KBM-7 (cell line): Measurements from ENCODE around the gene WNT6.

ENCODE experiments used
- DNase-seq: peaks from one replicate; pipeline ENCODE4 v3.0.0-alpha.2; 2015
- in situ Hi-C: fragments of 300-500 bp; cut with MboI; formaldehyde crosslinking; loops from 2 replicates; pipeline ENCODE4 v1.14.3; 2020; ENCODE audit warnings: low sequenced_read_pairs, low pct_unique_long_range_greater_than_20kb, mixed read lengths

The WNT6 gene

DNA sequence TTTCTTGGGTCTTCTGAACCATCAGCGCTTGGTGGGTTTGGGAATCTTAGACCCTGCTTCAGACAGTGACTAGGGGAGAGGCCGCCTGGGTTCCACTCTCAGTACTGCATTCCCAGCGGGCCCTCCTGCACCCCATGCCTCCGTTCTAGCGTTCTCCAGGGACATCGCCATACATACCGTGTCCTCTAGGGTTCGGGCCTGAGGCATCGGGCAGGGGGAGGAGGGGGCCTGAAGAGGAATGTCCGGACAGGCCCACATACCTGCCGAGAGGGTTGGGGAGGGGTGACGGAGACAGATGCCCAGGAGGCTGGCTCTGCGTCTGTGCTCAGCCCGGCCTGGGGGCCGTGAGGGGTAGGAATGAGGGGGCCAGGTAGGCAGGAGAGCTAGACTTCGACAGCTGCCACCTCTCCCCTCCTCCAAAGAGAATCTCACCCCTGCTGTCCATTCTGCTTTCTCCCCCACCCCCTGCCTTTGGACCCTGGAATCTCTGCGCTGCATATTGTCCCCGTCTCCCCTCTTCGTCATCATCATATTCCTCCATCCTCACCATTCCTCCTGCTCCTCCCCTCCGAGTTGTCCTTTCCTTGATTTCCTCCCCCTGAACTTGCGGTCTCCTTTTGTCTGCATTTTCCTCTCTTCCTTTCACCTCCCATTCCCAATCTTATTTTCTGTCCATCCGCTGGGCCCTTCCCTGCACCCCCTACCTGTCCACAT is 13.2 kb downstream of the WNT6 start:
- DNase-seq, result no peak

DNA sequence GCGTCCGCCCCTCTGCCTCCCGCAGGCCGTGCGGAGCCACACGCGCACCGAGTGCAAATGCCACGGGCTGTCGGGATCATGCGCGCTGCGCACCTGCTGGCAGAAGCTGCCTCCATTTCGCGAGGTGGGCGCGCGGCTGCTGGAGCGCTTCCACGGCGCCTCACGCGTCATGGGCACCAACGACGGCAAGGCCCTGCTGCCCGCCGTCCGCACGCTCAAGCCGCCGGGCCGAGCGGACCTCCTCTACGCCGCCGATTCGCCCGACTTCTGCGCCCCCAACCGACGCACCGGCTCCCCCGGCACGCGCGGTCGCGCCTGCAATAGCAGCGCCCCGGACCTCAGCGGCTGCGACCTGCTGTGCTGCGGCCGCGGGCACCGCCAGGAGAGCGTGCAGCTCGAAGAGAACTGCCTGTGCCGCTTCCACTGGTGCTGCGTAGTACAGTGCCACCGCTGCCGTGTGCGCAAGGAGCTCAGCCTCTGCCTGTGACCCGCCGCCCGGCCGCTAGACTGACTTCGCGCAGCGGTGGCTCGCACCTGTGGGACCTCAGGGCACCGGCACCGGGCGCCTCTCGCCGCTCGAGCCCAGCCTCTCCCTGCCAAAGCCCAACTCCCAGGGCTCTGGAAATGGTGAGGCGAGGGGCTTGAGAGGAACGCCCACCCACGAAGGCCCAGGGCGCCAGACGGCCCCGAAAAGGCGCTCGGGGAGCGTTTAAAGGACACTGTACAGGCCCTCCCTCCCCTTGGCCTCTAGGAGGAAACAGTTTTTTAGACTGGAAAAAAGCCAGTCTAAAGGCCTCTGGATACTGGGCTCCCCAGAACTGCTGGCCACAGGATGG is 14.0 kb downstream of the WNT6 start:
- in situ Hi-C loops, result no loop called here
- no peak for DNase-seq

More for the DNA sequence above, 13.2 kb downstream of the WNT6 start:
- in situ Hi-C loops, result no loop called here

DNA sequence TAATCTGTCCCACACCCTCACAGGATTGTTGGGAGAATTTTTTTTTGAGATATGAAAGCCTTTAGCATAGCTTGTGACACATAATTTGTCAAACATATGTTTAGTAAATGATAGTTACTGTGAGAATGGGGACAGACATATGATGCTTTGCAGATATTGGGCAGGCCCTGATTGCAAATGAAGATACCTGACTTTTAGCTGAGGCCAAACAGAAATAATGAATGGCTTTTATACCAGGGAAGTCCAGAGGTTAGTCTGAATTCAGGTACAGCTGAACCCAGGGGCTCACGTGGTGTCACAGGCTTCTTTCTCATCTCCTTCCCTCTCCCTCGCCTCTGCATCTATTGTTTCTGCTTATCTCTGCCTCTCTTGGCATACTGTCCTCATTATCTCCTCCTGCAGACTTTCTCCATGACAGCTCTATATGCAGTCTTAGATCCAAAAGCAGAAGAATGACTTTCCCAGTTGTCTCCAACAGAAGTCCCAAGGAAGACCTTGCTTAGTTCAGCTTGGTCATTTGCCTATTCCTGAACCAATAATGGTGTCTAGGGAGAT is 16.2 kb downstream of the WNT6 start:
- in situ Hi-C loops, result no loop called here
- no peak for DNase-seq

DNA sequence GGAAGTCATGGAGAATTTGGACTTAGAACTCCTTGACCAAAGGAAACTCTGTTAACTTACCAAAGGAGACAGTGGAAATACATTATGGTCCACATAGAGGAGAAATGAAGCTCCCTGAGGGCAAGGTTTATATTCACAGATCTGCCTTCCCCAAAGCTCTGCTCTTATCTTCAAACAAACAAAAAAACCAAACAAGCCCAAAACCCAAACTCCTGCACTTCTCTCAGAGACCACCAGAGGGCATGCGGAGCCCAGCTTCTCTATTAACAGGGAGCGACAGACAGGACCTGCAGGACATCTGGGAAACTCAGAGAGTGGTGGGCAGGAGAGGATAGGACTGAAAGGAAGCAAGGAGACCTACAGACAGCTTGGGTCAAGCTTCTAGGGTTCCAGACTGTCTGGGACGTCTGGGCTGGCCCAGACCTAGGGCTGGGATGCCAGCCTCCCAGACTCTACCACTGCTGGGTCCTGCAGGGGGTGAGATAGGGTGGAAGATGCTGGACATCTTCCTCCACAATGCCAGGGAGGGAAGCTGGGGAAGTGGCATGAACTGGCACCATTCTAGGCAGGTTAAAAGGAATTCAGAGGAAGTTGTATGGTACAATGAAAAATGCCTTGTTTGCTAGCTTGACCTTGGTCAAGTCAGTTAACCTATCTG is 17.1 kb downstream of the WNT6 start:
- DNase-seq, result peak; percentile 92
- in situ Hi-C loops, result no loop called here

DNA sequence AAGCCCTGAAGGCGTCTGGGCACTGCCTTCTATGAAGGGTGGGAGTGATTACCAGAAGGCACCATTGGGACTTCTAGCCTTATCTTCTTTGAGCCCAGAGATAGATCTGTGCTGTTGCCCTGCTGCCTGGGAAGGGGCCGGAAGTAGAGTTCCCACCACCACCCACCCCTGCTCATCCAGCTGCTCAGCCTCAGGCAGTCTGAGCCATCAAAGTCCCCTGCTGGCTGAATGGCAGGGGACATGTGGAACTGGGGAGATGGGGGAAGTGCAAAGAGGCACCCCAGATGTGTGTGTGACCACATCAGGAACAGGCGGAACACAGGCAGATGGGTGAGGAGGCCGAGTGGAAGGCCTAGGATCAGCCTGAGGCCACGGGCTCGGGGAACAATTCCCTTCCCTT is 17.7 kb downstream of the WNT6 start:
- DNase-seq, result no peak
- in situ Hi-C loops, result no loop called here

DNA sequence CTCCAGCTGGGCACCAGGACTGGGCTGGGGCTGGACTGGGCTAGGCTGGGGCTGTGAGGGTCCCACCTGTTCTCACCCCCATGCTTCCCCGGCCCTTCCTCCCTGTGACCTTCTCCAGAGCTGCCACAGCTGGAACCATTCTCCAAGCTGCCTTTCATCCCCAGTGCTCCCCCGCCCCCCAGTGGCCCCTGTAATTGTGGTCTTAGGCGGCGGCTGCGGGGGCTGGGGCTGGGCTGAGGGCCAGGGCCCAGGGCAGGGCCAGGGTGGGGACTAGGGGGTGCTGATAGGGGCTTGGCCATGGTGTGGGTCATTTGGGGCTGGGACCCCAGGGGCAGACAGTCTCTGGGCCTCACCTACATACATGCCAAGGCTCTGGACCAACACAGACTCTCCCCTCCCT is 18.3 kb downstream of the WNT6 start:
- DNase-seq, result no peak
- in situ Hi-C loops, result no loop called here

DNA sequence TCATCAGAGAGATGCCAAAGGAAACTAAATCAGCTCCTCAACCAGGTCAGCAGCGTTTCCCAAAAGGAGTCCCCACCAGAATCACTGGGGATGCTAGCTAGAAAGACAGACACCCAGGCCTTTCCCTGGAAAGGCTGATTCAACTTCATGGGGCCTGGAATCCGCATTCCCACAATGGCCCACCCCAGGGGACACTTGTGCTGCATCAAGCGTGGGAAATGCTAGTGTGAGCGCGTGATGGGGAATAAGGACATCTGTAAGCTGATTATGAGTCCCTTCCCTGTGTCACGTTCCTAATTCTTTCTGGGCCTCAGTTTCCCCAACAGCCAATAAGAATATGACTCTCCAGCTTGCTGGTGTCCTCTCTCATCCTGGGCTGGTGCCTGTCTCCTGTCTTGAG is 18.9 kb downstream of the WNT6 start:
- DNase-seq, result no peak
- in situ Hi-C loops, result no loop called here

DNA sequence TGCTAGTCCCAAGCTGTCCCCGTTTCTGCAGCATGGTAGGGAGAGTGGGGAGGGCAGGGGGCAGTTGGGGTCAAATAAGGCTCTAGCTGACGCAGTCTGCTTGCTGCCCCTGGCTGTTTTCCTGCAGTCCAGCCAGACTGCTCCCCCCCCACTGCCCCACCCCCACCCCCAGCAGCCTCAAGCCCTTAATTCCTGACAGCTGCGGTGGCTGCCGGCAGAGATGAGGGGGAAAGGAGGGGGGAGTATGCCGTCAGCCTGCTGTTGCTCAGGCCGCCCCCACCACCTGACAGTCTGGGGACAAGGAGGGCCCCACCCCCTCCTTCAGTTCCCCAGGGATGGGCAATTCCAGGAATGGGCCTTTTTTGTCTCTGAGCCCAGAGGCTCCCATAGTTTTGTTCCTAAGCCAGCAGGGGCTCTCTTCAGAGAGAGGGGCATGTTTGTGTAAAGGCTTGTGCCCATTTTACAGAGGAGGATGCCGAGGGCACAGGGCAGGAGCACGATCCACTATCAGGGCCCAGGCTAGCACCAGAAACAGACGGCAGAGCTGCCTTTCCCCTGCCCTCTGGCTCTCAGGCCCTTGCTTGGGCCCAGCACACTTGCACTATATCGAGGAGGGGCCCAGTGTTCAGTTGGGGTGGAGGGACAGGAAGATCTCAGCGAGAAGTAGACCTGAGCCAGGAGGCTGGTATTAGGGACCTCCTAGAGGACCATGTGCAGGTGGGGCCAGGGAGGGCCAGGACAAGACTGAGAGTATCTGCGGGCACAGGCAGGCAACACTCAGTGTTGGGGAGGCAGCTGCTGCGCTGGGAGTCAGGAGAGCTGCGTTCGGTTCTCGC is 19.5 kb downstream of the WNT6 start:
- in situ Hi-C loops, result no loop called here
- DNase-seq, result no peak

DNA sequence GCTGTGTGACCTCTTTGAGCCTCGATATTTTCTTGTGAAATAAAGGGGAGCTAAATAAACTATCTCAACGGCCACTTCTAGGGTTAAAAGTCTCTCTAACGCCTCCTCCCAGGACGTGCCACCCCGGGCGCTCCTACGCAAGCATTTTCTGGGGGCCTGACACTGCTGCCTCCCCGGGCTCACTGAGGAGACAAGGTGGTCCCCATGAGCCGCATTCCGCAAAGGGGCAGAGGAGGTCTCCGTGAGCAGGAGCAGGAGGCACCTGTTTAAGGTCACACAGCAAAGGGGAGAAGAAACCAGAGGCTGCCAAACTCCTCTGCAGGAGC is 20.1 kb downstream of the WNT6 start:
- in situ Hi-C loops, result no loop called here
- no peak for DNase-seq

DNA sequence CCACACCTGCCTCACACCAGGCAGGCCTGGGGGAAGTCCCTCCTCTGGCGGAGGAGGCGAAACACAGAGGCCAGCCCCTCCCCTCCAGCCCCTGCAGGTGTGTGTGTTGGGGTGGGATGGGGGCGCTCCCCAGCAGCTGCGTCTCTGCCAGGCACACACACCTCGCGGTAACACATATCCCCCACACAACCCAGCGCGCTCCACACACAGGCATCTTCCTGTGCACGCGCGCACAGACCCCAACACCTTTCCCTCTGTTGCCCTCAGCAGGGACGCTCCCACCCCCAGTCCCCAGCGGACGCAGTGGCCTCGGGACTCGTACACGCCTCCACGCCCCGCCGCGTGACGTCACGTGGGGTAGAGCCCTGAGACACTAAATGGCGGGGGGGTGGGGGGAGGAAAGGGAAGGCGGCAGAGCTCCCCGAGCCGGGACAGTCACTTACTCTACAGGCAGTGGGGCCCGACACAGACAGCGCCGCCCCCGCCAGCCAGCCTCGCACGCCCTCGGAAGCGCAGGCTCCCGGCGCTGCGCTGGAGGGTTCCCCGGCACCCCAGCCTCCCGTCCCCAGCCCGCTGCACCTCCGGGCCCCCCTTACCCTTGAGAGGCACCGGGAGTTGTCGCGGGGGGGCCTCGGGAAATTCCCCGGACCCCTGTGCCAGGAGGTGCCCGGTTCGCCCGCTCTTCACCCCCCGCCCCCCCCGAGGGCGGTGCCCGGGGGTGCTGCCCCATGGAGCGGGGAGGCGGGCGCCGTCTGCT is 20.7 kb downstream of the WNT6 start, which contains the start of gene WNT10A:
Gene WNT10A (plus strand): TSS at position 751 of the 757 bp plus-strand sequence. CDS start 144 bp downstream, outside the sequence.
- no peak for DNase-seq
- in situ Hi-C loops, result no loop called here

DNA sequence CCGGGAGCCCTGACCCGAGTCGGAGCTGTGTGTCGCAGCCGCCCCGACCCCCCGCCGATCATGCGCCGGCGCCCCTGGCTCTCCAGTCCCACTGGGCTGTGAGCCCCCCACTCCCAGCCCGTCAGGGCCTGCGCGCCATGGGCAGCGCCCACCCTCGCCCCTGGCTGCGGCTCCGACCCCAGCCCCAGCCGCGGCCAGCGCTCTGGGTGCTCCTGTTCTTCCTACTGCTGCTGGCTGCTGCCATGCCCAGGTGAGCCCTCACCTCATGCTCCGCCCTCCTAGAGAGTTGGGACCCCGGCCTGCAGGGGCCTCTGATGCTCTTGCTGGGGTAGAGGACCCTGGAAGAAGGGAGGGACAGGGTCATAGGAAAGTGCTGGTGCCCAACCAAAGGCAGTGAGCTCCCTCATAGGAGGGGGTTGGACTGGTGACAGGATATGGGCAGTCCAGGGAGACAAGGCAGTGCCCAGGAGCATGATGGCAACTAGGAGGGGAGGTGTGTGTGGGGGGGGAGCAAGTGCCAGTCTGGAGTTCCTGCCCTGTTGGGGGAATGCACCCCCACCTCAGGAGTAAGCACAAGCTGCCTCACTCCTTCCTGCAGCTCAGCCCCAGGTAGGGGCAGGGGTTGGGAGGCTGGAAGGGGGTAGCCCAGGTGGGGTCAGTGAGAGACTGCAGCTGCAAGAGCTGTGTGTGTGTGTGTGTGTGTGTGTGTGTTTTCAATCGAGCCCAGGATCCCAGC is 21.4 kb downstream of the WNT6 start:
- no peak for DNase-seq
- in situ Hi-C loops, result no loop called here

DNA sequence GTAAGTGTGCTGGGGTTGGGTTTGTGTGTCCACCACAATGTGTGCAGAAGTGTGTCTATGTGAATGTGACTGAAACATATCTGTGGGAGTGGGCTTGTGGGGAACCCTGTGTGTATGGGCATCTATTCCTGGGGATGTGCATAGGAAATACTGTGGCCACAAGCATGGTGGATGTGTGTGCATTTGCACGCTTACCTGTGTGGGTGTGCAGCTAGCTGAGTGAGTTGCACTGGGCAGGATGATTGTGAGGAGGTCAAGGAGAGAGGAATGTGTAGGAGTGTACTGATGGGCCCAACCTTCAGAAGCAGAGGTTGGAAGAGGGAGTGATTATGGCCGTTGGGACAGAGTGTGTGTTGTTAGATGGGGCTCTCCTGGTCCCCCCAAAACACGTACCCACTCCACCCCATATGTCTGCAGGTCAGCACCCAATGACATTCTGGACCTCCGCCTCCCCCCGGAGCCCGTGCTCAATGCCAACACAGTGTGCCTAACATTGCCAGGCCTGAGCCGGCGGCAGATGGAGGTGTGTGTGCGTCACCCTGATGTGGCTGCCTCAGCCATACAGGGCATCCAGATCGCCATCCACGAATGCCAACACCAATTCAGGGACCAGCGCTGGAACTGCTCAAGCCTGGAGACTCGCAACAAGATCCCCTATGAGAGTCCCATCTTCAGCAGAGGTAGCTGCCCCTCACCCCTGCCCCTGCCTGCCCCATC is 22.3 kb downstream of the WNT6 start:
- in situ Hi-C loops, result no loop called here
- no peak for DNase-seq

DNA sequence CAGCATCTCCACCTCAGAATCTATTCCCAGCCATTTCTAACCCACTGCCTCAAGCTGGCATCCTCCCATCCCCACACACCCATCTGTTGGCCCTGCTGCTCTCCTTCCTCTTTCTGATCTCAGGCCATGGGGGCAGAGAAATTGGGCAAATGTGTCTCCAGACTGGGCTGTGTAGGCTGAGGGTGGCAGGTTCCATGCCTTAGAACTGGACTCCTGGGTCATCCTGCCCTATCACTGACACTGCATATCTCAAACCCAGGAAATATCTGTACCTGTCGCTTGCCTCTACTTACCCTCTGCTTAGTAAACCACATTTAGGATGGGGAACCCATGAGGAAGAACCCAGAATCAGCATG is 22.8 kb downstream of the WNT6 start:
- no peak for DNase-seq

DNA sequence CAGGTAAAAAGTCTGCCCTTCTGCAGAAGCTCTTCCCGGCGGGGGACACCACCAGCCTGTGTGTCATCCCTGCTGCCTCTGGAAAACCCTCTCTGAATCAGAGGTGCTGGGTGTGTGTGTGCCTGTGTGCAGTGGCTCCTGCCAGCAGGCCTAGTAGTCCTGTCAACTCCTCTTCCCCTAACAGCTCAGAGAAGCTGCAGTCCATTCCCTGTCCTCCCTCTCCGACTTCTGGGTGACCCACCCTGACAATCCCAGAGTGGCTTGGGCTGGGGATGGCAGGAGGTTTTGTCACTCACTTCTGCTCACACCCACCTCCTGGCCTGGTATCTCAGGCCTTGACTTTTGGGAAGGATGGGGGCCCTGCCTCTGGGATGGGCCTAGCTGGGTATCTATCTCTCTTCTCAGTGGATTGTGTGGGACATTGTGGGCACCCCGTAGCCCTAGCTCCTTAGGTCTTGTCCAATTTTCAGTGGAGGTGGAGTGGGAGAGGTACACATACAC is 23.3 kb downstream of the WNT6 start:
- in situ Hi-C loops, result no loop called here
- DNase-seq, result no peak

More for the DNA sequence above, 22.8 kb downstream of the WNT6 start:
- in situ Hi-C loops, result no loop called here

DNA sequence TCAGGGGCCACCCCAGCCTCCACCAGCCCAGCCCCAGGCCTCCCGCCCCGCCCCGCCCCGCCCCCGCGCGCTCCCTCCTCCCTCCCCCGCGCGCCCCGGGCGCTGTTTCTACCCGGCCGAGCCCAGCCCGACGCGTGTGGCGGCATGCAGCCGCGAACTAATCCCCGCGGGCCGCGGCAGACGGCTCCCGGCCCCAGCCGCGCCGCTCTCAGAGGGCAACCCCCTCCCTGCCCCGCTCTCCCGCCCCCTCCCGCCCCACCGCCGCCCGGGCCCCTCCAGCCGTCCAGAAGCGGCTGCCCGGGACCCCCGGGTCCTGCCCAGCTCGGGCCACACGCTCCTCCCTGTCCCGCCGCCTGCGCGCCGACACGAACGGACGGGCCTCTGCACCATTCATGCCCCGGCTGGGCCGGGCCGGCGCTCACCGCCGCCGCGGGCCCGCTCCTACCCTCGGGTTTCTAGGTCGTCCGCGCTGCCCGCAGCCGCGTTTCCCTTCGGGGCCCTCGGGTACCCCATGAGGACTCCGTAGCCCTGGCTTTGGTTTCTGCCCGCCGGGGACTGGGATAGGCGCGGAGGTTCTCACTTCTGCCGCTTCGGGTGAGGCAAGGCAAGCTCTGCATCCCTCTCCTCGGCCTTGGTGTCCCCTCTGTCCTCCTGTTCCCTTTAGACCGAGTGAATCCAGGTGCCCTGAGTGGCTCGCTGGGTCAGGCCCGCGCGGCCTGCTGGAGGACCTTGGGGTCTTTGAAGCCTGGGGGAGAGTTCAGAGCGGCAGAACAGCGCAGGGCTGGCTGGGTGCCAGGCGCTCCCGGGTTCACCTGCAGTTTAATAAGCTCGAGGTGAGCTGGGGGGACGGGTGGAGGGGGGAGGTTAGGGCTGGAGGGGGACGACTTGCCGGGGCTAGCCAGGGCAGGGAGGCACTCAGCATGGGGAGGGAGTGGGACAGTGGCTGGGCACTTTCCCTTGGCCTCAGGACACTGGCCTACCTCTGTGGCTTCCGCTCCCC is 24.2 kb downstream of the WNT6 start:
- no peak for DNase-seq
- in situ Hi-C loops, result no loop called here

DNA sequence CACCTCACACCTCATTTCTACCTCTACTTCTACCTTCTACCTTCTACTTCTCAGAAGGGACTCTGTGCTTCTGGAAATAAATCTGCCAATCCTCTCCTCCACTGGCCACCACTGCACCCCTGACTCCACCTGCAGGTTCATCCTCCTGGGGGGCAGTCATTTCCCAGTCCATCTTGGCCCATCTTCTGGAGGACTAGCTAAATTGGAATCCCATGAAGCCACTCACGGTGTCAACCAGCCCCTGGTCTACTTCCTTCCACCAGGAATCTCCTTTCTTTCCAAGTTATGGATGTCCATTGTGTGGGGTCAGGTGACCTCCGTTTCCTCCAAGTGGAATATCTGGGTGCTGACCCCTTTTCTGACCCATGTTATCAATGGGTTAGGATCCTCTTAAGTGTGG is 24.9 kb downstream of the WNT6 start:
- no peak for DNase-seq

More for the DNA sequence above, 24.9 kb downstream of the WNT6 start:
- in situ Hi-C loops, result no loop called here
